ENCODE data around the gene DOCK11.

Gene DOCK11

DNA sequence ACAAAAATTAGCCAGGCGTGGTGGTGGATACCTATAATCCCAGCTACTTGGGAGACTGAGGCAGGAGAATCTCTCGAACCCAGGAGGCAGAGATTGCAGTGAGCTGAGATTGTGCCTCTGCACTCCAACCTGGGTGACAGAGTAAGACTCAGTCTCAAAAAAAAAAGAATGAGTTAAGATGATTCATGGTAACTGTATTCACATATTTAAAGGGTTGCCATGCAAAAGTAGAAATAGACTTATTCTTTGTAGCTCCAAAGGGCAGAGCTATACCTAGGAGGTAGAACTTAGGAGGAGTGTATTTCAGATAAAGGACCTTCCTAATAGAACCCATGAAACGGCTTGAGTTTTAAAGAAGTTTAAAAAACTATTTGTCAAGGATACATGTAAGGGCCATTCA lies 127.4 kb downstream of the DOCK11 start:
- Histone ChIP-seq H3K4me3 (replicated peaks; ENCODE audit: insufficient read depth, low read length) (no peak overlapping the region), H3K27ac (replicated peaks) (no peak overlapping the region), H3K27me3 (ENCODE audit: insufficient read depth, poor library complexity, severe bottlenecking) (no peaks in the 10 kb centered on the region)
- no peak for DNase-seq (ENCODE audit: low read depth in 1 of 2, low spot score in 1 of 2)
- TF ChIP-seq GABPA (IDR thresholded peaks at IDR 0.05; ENCODE audit: low read depth): no peak

DNA sequence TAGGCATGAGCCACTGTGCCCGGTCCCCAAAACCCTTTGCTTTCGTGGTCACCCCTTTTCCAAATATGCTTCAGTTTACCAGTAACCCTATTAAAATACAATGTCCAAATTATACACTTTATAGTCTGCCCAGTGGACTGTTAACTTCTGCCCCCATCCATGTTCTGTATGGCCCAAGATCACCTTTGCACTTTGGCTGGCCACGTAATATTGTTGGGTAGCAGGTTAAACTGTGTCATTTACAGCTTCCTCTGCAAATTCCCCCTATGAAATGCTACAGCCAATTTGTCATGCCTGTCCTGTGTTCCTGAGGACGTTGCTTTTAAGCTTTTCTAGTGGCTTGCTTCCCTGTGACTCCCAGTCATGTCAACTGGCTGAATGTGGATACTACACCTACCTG lies 130.7 kb downstream of the DOCK11 start:
- Histone ChIP-seq H3K4me3 (replicated peaks; ENCODE audit: insufficient read depth, low read length) (no peak overlapping the region), H3K27ac (replicated peaks) (no peak overlapping the region), H3K27me3 (ENCODE audit: insufficient read depth, poor library complexity, severe bottlenecking) (no peaks in the 10 kb centered on the region)
- DNase-seq (ENCODE audit: low read depth in 1 of 2, low spot score in 1 of 2): no peak
- TF ChIP-seq, protein P1, sequence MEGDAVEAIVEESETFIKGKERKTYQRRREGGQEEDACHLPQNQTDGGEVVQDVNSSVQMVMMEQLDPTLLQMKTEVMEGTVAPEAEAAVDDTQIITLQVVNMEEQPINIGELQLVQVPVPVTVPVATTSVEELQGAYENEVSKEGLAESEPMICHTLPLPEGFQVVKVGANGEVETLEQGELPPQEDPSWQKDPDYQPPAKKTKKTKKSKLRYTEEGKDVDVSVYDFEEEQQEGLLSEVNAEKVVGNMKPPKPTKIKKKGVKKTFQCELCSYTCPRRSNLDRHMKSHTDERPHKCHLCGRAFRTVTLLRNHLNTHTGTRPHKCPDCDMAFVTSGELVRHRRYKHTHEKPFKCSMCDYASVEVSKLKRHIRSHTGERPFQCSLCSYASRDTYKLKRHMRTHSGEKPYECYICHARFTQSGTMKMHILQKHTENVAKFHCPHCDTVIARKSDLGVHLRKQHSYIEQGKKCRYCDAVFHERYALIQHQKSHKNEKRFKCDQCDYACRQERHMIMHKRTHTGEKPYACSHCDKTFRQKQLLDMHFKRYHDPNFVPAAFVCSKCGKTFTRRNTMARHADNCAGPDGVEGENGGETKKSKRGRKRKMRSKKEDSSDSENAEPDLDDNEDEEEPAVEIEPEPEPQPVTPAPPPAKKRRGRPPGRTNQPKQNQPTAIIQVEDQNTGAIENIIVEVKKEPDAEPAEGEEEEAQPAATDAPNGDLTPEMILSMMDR (IDR thresholded peaks at IDR 0.05; ENCODE audit: insufficient read depth, low read length): no peak
- TF ChIP-seq SPI1 (IDR thresholded peaks at IDR 0.05; ENCODE audit: borderline replicate concordance, low read depth): no peak
- TF ChIP-seq, protein P2, sequence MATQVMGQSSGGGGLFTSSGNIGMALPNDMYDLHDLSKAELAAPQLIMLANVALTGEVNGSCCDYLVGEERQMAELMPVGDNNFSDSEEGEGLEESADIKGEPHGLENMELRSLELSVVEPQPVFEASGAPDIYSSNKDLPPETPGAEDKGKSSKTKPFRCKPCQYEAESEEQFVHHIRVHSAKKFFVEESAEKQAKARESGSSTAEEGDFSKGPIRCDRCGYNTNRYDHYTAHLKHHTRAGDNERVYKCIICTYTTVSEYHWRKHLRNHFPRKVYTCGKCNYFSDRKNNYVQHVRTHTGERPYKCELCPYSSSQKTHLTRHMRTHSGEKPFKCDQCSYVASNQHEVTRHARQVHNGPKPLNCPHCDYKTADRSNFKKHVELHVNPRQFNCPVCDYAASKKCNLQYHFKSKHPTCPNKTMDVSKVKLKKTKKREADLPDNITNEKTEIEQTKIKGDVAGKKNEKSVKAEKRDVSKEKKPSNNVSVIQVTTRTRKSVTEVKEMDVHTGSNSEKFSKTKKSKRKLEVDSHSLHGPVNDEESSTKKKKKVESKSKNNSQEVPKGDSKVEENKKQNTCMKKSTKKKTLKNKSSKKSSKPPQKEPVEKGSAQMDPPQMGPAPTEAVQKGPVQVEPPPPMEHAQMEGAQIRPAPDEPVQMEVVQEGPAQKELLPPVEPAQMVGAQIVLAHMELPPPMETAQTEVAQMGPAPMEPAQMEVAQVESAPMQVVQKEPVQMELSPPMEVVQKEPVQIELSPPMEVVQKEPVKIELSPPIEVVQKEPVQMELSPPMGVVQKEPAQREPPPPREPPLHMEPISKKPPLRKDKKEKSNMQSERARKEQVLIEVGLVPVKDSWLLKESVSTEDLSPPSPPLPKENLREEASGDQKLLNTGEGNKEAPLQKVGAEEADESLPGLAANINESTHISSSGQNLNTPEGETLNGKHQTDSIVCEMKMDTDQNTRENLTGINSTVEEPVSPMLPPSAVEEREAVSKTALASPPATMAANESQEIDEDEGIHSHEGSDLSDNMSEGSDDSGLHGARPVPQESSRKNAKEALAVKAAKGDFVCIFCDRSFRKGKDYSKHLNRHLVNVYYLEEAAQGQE (IDR thresholded peaks at IDR 0.05; ENCODE audit: insufficient replicate concordance, low read depth): no peak

DNA sequence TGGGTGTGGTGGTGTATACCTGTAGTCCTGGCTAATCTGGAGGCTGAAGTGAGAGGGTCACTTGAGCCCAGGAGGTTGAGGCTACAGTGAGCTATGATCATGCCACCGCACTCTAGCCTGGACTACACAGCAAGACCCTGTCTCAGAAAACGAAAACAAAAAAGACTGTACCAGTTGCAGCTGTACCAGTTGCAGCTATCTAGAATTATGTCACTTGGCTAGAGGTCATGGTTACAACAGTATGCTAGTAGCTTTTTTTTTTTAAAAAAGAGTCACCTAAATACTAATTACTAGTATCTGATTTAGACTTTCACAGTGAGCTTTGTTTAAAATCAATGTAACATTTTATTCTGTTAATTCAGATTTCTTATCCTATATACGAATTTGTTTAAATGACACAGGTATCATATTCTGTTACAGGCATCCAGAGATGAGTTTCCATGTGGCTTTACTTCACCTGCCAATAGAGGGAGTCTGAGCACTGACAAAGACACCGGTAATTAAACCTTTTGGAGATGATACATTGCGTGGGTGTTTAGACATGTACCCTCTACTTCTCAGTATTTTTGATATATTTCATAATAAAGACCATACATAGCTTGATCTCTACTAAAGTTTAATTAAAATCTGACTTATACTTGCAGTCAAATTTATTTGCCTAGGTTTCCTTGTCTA lies 131.6 kb downstream of the DOCK11 start:
- no peak for TF ChIP-seq GABPA (IDR thresholded peaks at IDR 0.05; ENCODE audit: low read depth)
- TF ChIP-seq, protein P1 (IDR thresholded peaks at IDR 0.05; ENCODE audit: insufficient read depth, low read length): no peak
- TF ChIP-seq, protein P2 (IDR thresholded peaks at IDR 0.05; ENCODE audit: insufficient replicate concordance, low read depth): no peak
- TF ChIP-seq SPI1 (IDR thresholded peaks at IDR 0.05; ENCODE audit: borderline replicate concordance, low read depth): no peak
- TF ChIP-seq POLR2AphosphoS5 (IDR thresholded peaks at IDR 0.05; ENCODE audit: low read depth): no peak
- Histone ChIP-seq H3K27ac (replicated peaks) (no peak overlapping the region), H3K27me3 (ENCODE audit: insufficient read depth, poor library complexity, severe bottlenecking) (no peaks in the 10 kb centered on the region), H3K4me3 (replicated peaks; ENCODE audit: insufficient read depth, low read length) (no peak overlapping the region)
- peak in 1 of 2 experiments; percentile 41 for DNase-seq (ENCODE audit: low read depth in 1 of 2, low spot score in 1 of 2)

DNA sequence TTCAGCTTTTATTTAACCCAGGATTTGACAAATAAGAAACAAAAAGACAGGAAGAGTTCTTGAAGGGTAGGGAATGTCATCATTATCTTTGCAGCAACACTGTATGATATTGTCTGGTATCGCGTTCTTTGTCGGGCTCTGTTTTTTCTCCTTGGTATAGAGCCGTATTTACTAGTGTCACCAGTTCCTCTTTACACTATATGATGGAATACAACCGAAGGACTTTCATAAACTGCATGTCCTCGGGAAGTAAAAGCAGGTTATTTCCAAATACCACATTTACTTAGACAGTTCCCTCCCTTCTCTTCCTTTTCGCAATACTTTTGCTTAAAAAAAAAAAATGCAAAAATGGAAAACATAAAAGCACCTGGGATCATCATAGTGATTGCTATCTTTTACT lies 135.2 kb downstream of the DOCK11 start:
- DNase-seq (ENCODE audit: low read depth in 1 of 2, low spot score in 1 of 2): peak; percentile 47 to 72
- TF ChIP-seq SPI1 (IDR thresholded peaks at IDR 0.05; ENCODE audit: borderline replicate concordance, low read depth) (peak; percentile 91), POLR2AphosphoS5 (IDR thresholded peaks at IDR 0.05; ENCODE audit: low read depth) (no peak)
- Histone ChIP-seq H3K27me3 (ENCODE audit: insufficient read depth, poor library complexity, severe bottlenecking) (no peaks in the 10 kb centered on the region), H3K4me3 (replicated peaks; ENCODE audit: insufficient read depth, low read length) (no peak overlapping the region), H3K27ac (replicated peaks) (peak overlapping the region; percentile 78)

DNA sequence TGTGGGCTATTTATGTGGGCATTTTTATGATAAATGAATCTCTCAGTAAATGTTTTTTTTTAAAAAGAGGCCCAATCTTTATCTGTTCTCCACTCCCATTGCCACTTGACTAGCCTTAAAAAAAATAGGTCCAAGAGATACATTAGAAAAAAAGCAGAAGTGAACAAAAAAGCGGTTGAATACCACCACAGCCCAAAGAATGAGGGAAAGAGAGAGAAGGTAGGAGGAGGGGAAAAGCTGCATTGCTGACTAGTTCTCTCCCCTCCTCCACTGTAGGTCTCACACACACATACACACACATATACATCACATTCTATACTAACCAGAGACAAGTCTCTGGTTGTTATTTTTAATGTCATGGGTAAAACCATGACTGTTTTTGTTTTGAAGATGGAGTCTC lies 136.0 kb downstream of the DOCK11 start:
- Histone ChIP-seq H3K4me3 (replicated peaks; ENCODE audit: insufficient read depth, low read length) (no peak overlapping the region), H3K27ac (replicated peaks) (peak overlapping the region; percentile 78), H3K27me3 (ENCODE audit: insufficient read depth, poor library complexity, severe bottlenecking) (no peaks in the 10 kb centered on the region)
- peak in 1 of 2 experiments; percentile 69 for DNase-seq (ENCODE audit: low read depth in 1 of 2, low spot score in 1 of 2)
- TF ChIP-seq, protein P1 (IDR thresholded peaks at IDR 0.05; ENCODE audit: insufficient read depth, low read length): no peak
- peak; percentile 95 for TF ChIP-seq SPI1 (IDR thresholded peaks at IDR 0.05; ENCODE audit: borderline replicate concordance, low read depth)
- TF ChIP-seq, protein P2 (IDR thresholded peaks at IDR 0.05; ENCODE audit: insufficient replicate concordance, low read depth): no peak
